Ovary (tissue), 3 donors: Measurements from ENCODE around the gene ABCG1.

Source experiments
- CTCF ChIP-seq, 3 donors: fragments of 450-650 bp in 2 of 3; fragments of 200-600 bp in 1 of 3; IDR thresholded peaks; one replicate each; pipeline versions ENCODE4 v1.5.1 to v1.8.0; 2016 to 2022; ENCODE audit warnings: antibody characterized with exemption in 3 of 3, mild to moderate bottlenecking in 1 of 3
- EP300 ChIP-seq: sonication (generic); formaldehyde crosslinking; IDR thresholded peaks from one replicate; pipeline ENCODE4 v1.6.1; 2017; ENCODE audit warnings: antibody characterized with exemption
- POLR2A ChIP-seq: fragments of 450-650 bp; IDR thresholded peaks from one replicate; pipeline ENCODE4 v1.6.1; 2017; ENCODE audit warnings: antibody characterized with exemption, mild to moderate bottlenecking, moderate library complexity
- donor health status: DM: no; HTN: no; CAD: no.

- TF ChIP-seq POLR2A (no peak), CTCF (IDR thresholded peaks at IDR 0.05) (no peak), EP300 (no peak)
These were observed 48.1 kb downstream of the ABCG1 start for GRCh38 chr21:42266971-42267556.
